ENCODE measurements around the gene NXT1.

The NXT1 gene

GRCh38 chr20:23361476-23362391 lies 11.1 kb downstream of the NXT1 start, which contains the start of gene GZF1:
Gene GZF1 (plus strand): TSS chr20:23362182. CDS start chr20:23364384, 2,202 bp downstream.
- peak; percentile 94 to 99 for DNase-seq

- peak in 1 of 2 experiments; percentile 61 for DNase-seq
Measured at GRCh38 chr20:23362392-23363256, 12.0 kb downstream of the NXT1 start.

GRCh38 chr20:23363257-23363649 lies 12.7 kb downstream of the NXT1 start:
- no peak for DNase-seq

- DNase-seq, result no peak
Measured at GRCh38 chr20:23365390-23366165, 15.0 kb downstream of the NXT1 start.

GRCh38 chr20:23366384-23366783 lies 15.8 kb downstream of the NXT1 start:
- DNase-seq, result no peak

GRCh38 chr20:23367770-23368169 lies 17.2 kb downstream of the NXT1 start:
- no peak for DNase-seq

- DNase-seq, result no peak
Measured at GRCh38 chr20:23368316-23369071, 17.9 kb downstream of the NXT1 start.

- DNase-seq, result no peak
Measured at GRCh38 chr20:23369072-23369823, 18.7 kb downstream of the NXT1 start.

GRCh38 chr20:23370274-23370673 lies 19.7 kb downstream of the NXT1 start:
- no peak for DNase-seq

- DNase-seq, result no peak
Measured at GRCh38 chr20:23370873-23371272, 20.3 kb downstream of the NXT1 start.

- no peak for DNase-seq
Measured at GRCh38 chr20:23371496-23371895, 20.9 kb downstream of the NXT1 start.

- no peak for DNase-seq
Measured at GRCh38 chr20:23374441-23374840, 23.9 kb downstream of the NXT1 start.

- DNase-seq, result no peak
Measured at GRCh38 chr20:23375827-23376226, 25.2 kb downstream of the NXT1 start.

GRCh38 chr20:23379772-23380171 lies 29.2 kb downstream of the NXT1 start:
- DNase-seq, result no peak

- no peak for DNase-seq
Measured at GRCh38 chr20:23381876-23382275, 31.3 kb downstream of the NXT1 start.

- DNase-seq, result no peak
Measured at GRCh38 chr20:23386304-23387117, 35.9 kb downstream of the NXT1 start.

- DNase-seq, result no peak
Measured at GRCh38 chr20:23387118-23387443, 36.5 kb downstream of the NXT1 start.

GRCh38 chr20:23390091-23390774 lies 39.6 kb downstream of the NXT1 start:
- DNase-seq, result no peak

GRCh38 chr20:23391707-23392310 lies 41.2 kb downstream of the NXT1 start:
- peak; percentile 31 to 63 for DNase-seq
